Activated B cell treated with CpG ODN at 0.5 μM for 24 hours (primary cell): Measurements from ENCODE around the gene LARP4. TPM values are rescaled to one million over a fixed set of nuclear protein-coding genes. Genes with fewer than 3 reads are reported as not detected.
A peak's percentile ranks its signal among the peaks of the same experiment; 100 is the strongest.

Experiments
- ATAC-seq: fragments of 200-7000 bp; cut with Tn5 transposase; one replicate; pipeline ENCODE4 v1.10.0; 2021; ENCODE audit warnings: low read depth, mild to moderate bottlenecking, moderate library complexity
- CTCF ChIA-PET: fragments of 350-600 bp; sonication (Branson Sonifier 250); formaldehyde crosslinking; loops from one replicate; lab custom pipeline; 2021; ENCODE audit warnings: antibody characterized with exemption; lab: Charles Lee
- POLR2A ChIA-PET: fragments of 350-600 bp; sonication (Branson Sonifier 250); formaldehyde crosslinking; loops from one replicate; lab custom pipeline; 2021; ENCODE audit warnings: antibody characterized with exemption; lab: Charles Lee
- DNase-seq: peaks from one replicate; pipeline ENCODE4 v3.0.0; 2022
- H3K27ac Mint-ChIP-seq: one replicate; pipeline ENCODE4 v1.8.0; 2020; ENCODE audit warnings: mixed read lengths
- H3K27me3 Mint-ChIP-seq: one replicate; pipeline ENCODE4 v1.8.0; 2021; ENCODE audit warnings: mixed read lengths
- H3K36me3 Mint-ChIP-seq: one replicate; pipeline ENCODE4 v1.8.0; 2021; ENCODE audit warnings: low read depth, mixed read lengths
- H3K4me1 Mint-ChIP-seq: one replicate; pipeline ENCODE4 v1.8.0; 2021; ENCODE audit warnings: mixed read lengths
- H3K4me3 Mint-ChIP-seq: one replicate; pipeline ENCODE4 v1.8.0; 2020; ENCODE audit warnings: mild to moderate bottlenecking, mixed read lengths
- H3K9me3 Mint-ChIP-seq: one replicate; pipeline ENCODE4 v1.8.0; 2020; ENCODE audit warnings: mixed read lengths
- CTCF ChIP-seq: fragments of 200-600 bp; IDR thresholded peaks from one replicate; pipeline ENCODE4 v1.8.0; 2022; ENCODE audit warnings: antibody characterized with exemption, mild to moderate bottlenecking
- intact Hi-C: fragments of 100-400 bp; cut with micrococcal nuclease; formaldehyde crosslinking; loops from one replicate; pipeline ENCODE4 v1.15.1; 2024
- total RNA-seq: library from RNA; stranded (reverse); gene quantifications from 2 replicates; pipeline ENCODE4 v1.2.3, GENCODE V29; 2022

Gene LARP4
- total RNA-seq, 1 donor from 2014 or later = 56.3 TPM

- H3K4me1 Mint-ChIP-seq = peaks cover 55% of the 10 kb centered on the region
- H3K9me3 Mint-ChIP-seq = no peaks in the 10 kb centered on the region
- peaks cover 29% of the 10 kb centered on the region for H3K36me3 Mint-ChIP-seq
- TF ChIP-seq CTCF = no peak
- ATAC-seq = no peak
- CTCF ChIA-PET = interaction anchor here (1.1 kb wide), 1 partner anchor 11 kb away, joined by 3 read pairs; no protein-coding TSS in a partner anchor
- peak overlapping the region; percentile 46 for H3K27ac Mint-ChIP-seq
- intact Hi-C loops = loop anchor here (5.0 kb wide), 1 partner anchor 38 kb away; no protein-coding TSS in a partner anchor
- no peak overlapping the region for H3K4me3 Mint-ChIP-seq
- POLR2A ChIA-PET = interaction anchor here (1.0 to 1.6 kb wide), 5 partner anchors 8 to 111 kb away, joined by 3 to 4 read pairs (median 3); no protein-coding TSS in a partner anchor
- no peaks in the 10 kb centered on the region for H3K27me3 Mint-ChIP-seq
- no peak for DNase-seq
Observed at GRCh38 chr12:50524621-50525020, 123.9 kb downstream of the LARP4 start.

- DNase-seq = no peak
- Mint-ChIP-seq H3K27ac (peak overlapping the region; percentile 71), H3K4me3 (no peak overlapping the region), H3K4me1 (peaks cover 56% of the 10 kb centered on the region), H3K27me3 (no peaks in the 10 kb centered on the region), H3K9me3 (no peaks in the 10 kb centered on the region), H3K36me3 (peaks cover 29% of the 10 kb centered on the region)
- ATAC-seq = no peak
- intact Hi-C loops = loop anchor here (5.0 kb wide), 1 partner anchor 37 kb away; no protein-coding TSS in a partner anchor
- CTCF ChIA-PET = no interaction called here
- no peak for TF ChIP-seq CTCF
- POLR2A ChIA-PET = interaction anchor here (0.7 kb wide), 1 partner anchor 12 kb away, joined by 5 read pairs; no protein-coding TSS in a partner anchor
Observed at GRCh38 chr12:50525422-50525821, 124.7 kb downstream of the LARP4 start.

- no peak overlapping the region for H3K27ac Mint-ChIP-seq
- TF ChIP-seq CTCF = no peak
- ATAC-seq (no peak), DNase-seq (no peak)
- peaks cover 53% of the 10 kb centered on the region for H3K4me1 Mint-ChIP-seq
- CTCF ChIA-PET = no interaction called here
- H3K9me3 Mint-ChIP-seq = no peaks in the 10 kb centered on the region
- H3K4me3 Mint-ChIP-seq = no peak overlapping the region
- intact Hi-C loops = loop anchor here (5.0 kb wide), 1 partner anchor 35 kb away; no protein-coding TSS in a partner anchor
- no peaks in the 10 kb centered on the region for H3K27me3 Mint-ChIP-seq
- H3K36me3 Mint-ChIP-seq = peaks cover 29% of the 10 kb centered on the region
- POLR2A ChIA-PET = no interaction called here
Observed at GRCh38 chr12:50527359-50527726, 126.7 kb downstream of the LARP4 start.

GRCh38 chr12:50528800-50529199 is 128.1 kb downstream of the LARP4 start:
- intact Hi-C loops = loop anchor here (5.0 kb wide), 1 partner anchor 34 kb away; no protein-coding TSS in a partner anchor
- CTCF ChIA-PET = interaction anchor here (0.6 kb wide), 1 partner anchor 24 kb away, joined by 3 read pairs; the partner anchor contains the start of gene DIP2B
- no peak for TF ChIP-seq CTCF
- Mint-ChIP-seq H3K9me3 (no peaks in the 10 kb centered on the region), H3K27me3 (no peaks in the 10 kb centered on the region), H3K4me3 (no peak overlapping the region), H3K27ac (peak overlapping the region; percentile 67), H3K4me1 (peaks cover 49% of the 10 kb centered on the region), H3K36me3 (peaks cover 20% of the 10 kb centered on the region)
- DNase-seq (no peak), ATAC-seq (no peak)
- POLR2A ChIA-PET = interaction anchor here (1.7 kb wide), 1 partner anchor 21 kb away, joined by 4 read pairs; no protein-coding TSS in a partner anchor

GRCh38 chr12:50529345-50529744 is 128.7 kb downstream of the LARP4 start:
- no peak for ATAC-seq
- peaks cover 48% of the 10 kb centered on the region for H3K4me1 Mint-ChIP-seq
- H3K27me3 Mint-ChIP-seq = no peaks in the 10 kb centered on the region
- DNase-seq = no peak
- CTCF ChIA-PET = interaction anchor here (0.6 to 0.7 kb wide), 2 partner anchors 25 to 66 kb away, joined by 3 read pairs; partner anchors contain the start of gene DIP2B
- peaks cover 15% of the 10 kb centered on the region for H3K36me3 Mint-ChIP-seq
- POLR2A ChIA-PET = interaction anchor here (1.7 kb wide), 1 partner anchor 21 kb away, joined by 4 read pairs; no protein-coding TSS in a partner anchor
- no peaks in the 10 kb centered on the region for H3K9me3 Mint-ChIP-seq
- intact Hi-C loops = loop anchor here (5.0 kb wide), 1 partner anchor 33 kb away; no protein-coding TSS in a partner anchor
- TF ChIP-seq CTCF = no peak
- H3K4me3 Mint-ChIP-seq = no peak overlapping the region
- H3K27ac Mint-ChIP-seq = peak overlapping the region; percentile 67
